Limb (tissue), 2 donors: ENCODE results near the gene MAGEL2.
"Not testable (repeated sequence)": the region's sequence is repeated elsewhere in the genome, so short reads cannot be mapped to it uniquely, and the experiment has no call there.

Source experiments
- DNase-seq, 2 donors: peaks; one replicate each; pipeline ENCODE4 v3.0.0-alpha.2; 2016; ENCODE audit errors: extremely low spot score in 2 of 2

The MAGEL2 gene

GRCh38 chr15:23616536-23616935 lies 31.1 kb downstream of the MAGEL2 start:
- no peak for DNase-seq

- DNase-seq = no peak
Measured at GRCh38 chr15:23606226-23606625, 41.4 kb downstream of the MAGEL2 start.

GRCh38 chr15:23602124-23602523 lies 45.5 kb downstream of the MAGEL2 start:
- DNase-seq = no peak

GRCh38 chr15:23599053-23599452 lies 48.6 kb downstream of the MAGEL2 start:
- DNase-seq = no peak

GRCh38 chr15:23597278-23597677 lies 50.4 kb downstream of the MAGEL2 start:
- DNase-seq = not testable (repeated sequence)

- no peak for DNase-seq
Measured at GRCh38 chr15:23596736-23597135, 50.9 kb downstream of the MAGEL2 start.

- no peak for DNase-seq
Measured at GRCh38 chr15:23595368-23595767, 52.3 kb downstream of the MAGEL2 start.

GRCh38 chr15:23594252-23594770 lies 53.4 kb downstream of the MAGEL2 start:
- no peak for DNase-seq
